AG04449 (cell line): ENCODE results near the gene FOXK2.
A peak's percentile ranks its signal among the peaks of the same experiment; 100 is the strongest.
"Not testable (repeated sequence)": the region's sequence is repeated elsewhere in the genome, so short reads cannot be mapped to it uniquely, and the experiment has no call there.

Source experiments
- CTCF ChIA-PET: fragments of 350-600 bp; formaldehyde crosslinking; extraction: SDS; loops from one replicate; lab custom pipeline; 2021; ENCODE audit warnings: antibody characterized with exemption; lab: Yijun Ruan, JAX
- POLR2A ChIA-PET: fragments of 400-600, 350-600 bp; formaldehyde crosslinking; extraction: SDS; loops from one replicate; lab custom pipeline; 2020; ENCODE audit warnings: antibody characterized with exemption, inconsistent platforms; lab: Yijun Ruan, JAX
- DNase-seq: peaks from one replicate; pipeline ENCODE4 v3.0.0-alpha.2; 2010; ENCODE audit warnings: low read depth, low spot score
- H3K4me3 ChIP-seq: 2 replicates; pipeline ENCODE4 v1.5.1; 2011; ENCODE audit warnings: low read depth, mild to moderate bottlenecking, control low read depth, low read length
- TF ChIP-seq, protein P1 (sequence below): IDR thresholded peaks from one replicate; pipeline ENCODE4 v1.5.1; 2011; ENCODE audit warnings: mild to moderate bottlenecking, moderate library complexity, low read length, control low read depth, inconsistent platforms; ENCODE audit not compliant: insufficient read depth; ENCODE audit errors: missing control alignments

Gene FOXK2

DNA sequence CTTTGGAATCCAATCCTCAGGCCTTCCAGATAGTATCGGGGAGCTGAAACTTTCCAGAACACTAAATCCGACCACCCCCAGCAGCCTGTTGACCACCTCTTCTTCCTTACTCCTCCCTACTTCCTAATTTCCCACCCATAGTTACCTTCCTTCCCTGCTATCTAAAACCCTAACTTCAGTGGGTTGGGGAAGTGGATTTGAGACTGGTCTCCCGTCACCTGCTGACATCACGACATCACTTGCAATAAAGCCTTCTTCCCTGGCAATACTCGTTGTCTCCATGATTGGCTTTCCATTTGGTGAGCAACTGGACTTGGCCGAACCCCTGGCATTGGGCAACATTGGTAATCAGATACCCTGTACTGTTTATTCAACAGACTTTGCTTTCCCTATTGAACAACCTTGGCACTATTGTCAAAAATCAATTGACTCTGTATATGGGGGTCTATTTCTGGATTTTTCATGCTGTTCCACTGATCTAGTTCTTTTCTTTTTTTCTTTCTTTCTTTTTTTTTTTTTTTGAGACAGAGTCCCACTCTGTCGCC, 11.8 kb upstream of the FOXK2 start:
- TF ChIP-seq, protein P1, sequence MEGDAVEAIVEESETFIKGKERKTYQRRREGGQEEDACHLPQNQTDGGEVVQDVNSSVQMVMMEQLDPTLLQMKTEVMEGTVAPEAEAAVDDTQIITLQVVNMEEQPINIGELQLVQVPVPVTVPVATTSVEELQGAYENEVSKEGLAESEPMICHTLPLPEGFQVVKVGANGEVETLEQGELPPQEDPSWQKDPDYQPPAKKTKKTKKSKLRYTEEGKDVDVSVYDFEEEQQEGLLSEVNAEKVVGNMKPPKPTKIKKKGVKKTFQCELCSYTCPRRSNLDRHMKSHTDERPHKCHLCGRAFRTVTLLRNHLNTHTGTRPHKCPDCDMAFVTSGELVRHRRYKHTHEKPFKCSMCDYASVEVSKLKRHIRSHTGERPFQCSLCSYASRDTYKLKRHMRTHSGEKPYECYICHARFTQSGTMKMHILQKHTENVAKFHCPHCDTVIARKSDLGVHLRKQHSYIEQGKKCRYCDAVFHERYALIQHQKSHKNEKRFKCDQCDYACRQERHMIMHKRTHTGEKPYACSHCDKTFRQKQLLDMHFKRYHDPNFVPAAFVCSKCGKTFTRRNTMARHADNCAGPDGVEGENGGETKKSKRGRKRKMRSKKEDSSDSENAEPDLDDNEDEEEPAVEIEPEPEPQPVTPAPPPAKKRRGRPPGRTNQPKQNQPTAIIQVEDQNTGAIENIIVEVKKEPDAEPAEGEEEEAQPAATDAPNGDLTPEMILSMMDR, result no peak
- DNase-seq, result no peak
- POLR2A ChIA-PET, result no interaction called here
- CTCF ChIA-PET, result interaction anchor here (0.7 to 2.1 kb wide), 3 partner anchors 9 to 109 kb away, joined by 3 to 8 read pairs (median 3); no protein-coding TSS in a partner anchor
- H3K4me3 ChIP-seq, result no peak overlapping the region

DNA sequence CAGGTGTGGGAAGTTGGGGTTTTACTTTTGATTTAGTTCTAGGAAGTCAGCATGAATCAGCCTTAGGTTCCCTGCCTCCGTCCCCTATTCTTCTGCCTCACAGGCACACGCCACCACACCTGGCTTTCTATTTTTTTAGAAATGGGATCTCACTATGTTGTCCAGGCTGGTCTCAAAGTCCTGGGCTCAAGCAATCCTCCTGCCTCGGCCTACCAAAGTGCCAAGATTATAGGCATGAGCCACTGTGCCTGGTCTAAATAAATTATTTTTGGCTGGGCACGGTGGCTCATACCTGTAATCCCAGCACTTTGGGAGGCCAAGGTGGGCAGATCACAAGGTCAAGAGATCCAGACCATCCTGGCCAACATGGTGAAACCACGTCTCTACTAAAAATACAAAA, 7.9 kb upstream of the FOXK2 start:
- POLR2A ChIA-PET, DNase-seq, H3K4me3 ChIP-seq: not testable (repeated sequence)
- CTCF ChIA-PET, result interaction anchor here (1.0 kb wide), 1 partner anchor 40 kb away, joined by 3 read pairs; no protein-coding TSS in a partner anchor

DNA sequence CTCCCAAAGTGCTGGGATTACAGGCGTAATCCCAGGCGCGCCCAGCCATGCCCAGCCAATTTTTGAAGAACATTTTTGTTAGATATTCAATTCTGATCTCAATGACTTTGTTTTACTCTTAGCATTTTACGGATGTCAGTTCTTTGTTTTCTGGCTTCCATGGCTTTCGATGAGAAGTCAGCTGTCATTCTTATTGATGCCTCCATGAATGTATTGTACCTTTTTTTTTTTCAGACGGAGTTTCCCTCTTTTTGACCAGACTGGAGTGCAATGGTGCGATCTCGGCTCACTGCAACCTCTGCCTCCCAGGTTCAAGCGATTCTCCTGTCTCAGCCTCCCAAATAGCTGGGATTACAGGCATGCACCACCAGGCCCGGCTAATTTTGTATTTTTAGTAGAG, 5.7 kb upstream of the FOXK2 start:
- POLR2A ChIA-PET, result not testable (repeated sequence)

DNA sequence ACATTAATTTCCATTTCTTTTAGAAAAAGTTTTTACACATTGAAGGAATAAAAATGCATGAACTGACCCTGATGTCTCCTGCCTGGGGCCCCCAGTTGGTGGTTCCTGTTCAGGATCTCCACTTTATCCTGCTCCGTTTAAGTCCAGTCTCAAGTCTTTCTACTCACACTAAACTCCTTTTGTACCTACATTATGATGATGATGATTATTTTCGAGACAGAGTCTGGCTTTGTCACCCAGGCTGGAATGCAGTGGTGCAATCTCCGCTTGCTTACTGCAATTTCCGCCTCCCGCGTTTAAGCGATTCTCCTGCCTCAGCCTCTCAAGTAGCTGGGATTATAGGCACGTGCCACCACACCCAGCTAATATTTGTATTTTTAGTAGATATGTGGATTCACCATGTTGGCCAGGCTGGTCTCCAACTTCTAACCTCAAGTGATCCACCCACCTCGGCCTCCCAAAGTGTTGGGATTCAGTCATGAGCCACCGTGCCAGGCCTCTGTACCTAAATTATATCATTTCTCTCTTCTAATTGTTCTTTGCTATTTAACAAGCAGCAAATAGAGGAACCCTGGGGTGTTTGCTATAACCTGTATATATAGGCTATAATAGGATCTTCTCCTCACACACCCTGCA, 2.2 kb upstream of the FOXK2 start:
- POLR2A ChIA-PET, result no interaction called here
- no peak overlapping the region for H3K4me3 ChIP-seq
- no peak for DNase-seq
- TF ChIP-seq, protein P1, result no peak
- CTCF ChIA-PET, result no interaction called here

More for the DNA sequence above, 5.7 kb upstream of the FOXK2 start:
- CTCF ChIA-PET, result interaction anchor here (0.8 to 1.7 kb wide), 3 partner anchors 10 to 40 kb away, joined by 3 to 11 read pairs (median 4); no protein-coding TSS in a partner anchor
- DNase-seq, H3K4me3 ChIP-seq: not testable (repeated sequence)

DNA sequence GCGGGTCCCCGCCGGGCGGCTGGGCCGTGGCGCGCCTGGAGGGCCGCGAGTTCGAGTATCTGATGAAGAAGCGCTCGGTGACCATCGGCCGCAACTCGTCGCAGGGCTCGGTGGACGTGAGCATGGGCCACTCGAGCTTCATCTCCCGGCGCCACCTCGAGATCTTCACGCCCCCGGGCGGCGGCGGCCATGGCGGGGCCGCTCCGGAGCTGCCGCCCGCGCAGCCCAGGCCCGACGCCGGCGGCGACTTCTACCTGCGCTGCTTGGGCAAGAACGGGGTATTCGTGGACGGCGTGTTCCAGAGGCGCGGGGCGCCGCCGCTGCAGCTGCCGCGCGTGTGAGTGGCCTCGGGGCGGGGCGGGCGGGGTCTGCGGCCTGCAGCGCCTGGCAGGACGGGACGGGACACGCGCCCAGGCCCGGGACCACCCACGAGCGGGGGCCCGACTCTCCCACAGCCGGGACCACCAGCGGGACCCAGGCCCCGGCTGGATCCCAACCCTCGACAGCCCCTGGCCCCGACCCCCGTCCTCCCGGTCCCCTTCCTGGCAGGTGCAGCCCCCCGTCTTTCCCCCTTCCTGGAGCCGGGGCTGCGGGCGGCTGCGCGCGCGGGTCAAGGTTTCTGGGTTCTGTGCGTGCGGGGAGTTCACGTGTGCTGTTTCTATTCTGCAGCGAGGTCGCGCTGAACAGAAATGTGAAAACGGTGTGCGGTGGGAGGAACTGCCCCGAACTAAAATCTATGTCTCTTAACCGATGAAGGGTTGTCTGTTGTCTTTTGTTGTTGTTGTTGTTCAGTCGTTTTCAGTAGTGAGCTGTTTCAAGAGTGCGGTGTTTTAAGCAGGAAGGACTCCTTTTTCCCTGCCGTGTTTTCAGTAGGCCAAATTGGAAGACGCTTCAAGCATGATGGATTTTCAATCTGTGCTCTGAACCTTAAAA, 705 bp downstream of the FOXK2 start:
- DNase-seq, result no peak
- CTCF ChIA-PET, result interaction anchor here (1.1 to 5.1 kb wide), 5 partner anchors 10 to 34 kb away, joined by 3 to 24 read pairs (median 4); no protein-coding TSS in a partner anchor
- TF ChIP-seq, protein P1, result no peak
- peak overlapping the region; percentile 70 for H3K4me3 ChIP-seq
- POLR2A ChIA-PET, result interaction anchor here (1.5 to 3.1 kb wide), 3 partner anchors 11 to 26 kb away, joined by 4 to 11 read pairs (median 7); no protein-coding TSS in a partner anchor

DNA sequence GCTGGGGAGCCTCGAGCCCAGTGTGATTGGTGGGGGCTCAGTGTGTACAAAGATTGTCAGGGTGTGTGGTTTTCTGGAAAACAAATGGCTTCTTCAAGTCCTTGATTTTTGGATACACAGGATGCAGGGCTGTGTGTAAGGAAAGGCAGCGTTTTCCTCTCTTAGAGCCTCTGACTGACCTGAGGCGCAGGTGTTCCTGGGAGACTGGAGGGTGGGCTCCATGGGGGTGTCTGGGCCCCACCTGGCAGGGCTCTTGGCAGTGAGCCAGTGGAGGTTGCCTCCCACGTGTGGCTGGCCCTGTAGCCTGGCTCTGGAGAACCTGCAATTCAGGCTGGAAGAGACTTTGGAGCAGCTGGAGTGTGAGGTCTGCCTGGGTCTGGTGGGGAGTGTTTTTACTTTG, 5.0 kb downstream of the FOXK2 start:
- H3K4me3 ChIP-seq, result no peak overlapping the region
- TF ChIP-seq, protein P1, result no peak
- CTCF ChIA-PET, result no interaction called here
- POLR2A ChIA-PET, result no interaction called here
- no peak for DNase-seq

DNA sequence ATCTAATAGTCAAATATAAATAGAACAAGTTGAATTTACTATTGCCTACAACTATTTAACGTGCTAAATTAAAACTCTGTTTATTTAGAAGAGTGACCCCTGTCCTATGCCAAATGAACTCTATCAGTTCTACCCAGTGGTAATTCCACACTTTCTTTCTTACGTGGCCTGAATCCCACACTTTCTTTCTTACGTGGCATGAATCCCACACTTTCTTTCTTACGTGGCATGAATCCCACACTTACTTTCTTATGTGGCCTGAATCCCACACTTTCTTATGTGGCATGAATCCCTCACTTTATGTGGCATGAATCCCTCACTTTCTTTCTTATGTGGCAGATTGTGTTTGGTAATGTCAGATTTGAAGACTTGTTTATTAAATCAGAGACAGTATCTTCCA, 6.2 kb downstream of the FOXK2 start:
- no peak overlapping the region for H3K4me3 ChIP-seq
- ChIA-PET POLR2A (no interaction called here), CTCF (no interaction called here)
- DNase-seq, result no peak
- TF ChIP-seq, protein P1, result no peak
